ENCODE results near the gene INSR. TPM values are rescaled to one million over a fixed set of nuclear protein-coding genes. Genes with fewer than 3 reads are reported as not detected.

The INSR gene
- polyA plus RNA-seq, 1 of the 3 experiments (the other 2 are of a cell fraction) = 3.6 TPM

GRCh38 chr19:7236153-7236552 is 58.1 kb downstream of the INSR start:
- Histone ChIP-seq H3F3A (replicated peaks; ENCODE audit: insufficient read depth) (no peaks in the 10 kb centered on the region), H2AFZ (ENCODE audit: low read depth) (no peak overlapping the region), H3K36me3 (replicated peaks in 1 of 2; ENCODE audit: control insufficient read depth in 1 of 2, insufficient read depth in 2 of 2, low read length in 1 of 2) (no peaks in the 10 kb centered on the region), H3K4me3 (ENCODE audit: low read depth in 2 of 2, low read length in 1 of 2) (no peak overlapping the region), H3K27me3 (ENCODE audit: insufficient read depth) (no peaks in the 10 kb centered on the region), H3K27ac (ENCODE audit: low read depth in 2 of 2, low read length in 1 of 2) (no peak overlapping the region), H4K20me1 (ENCODE audit: insufficient read depth) (no peaks in the 10 kb centered on the region), H3K4me2 (no peak overlapping the region), H3K9me3 (no peaks in the 10 kb centered on the region), H3K4me1 (ENCODE audit: control insufficient read depth in 1 of 2, insufficient read depth in 2 of 2, low read depth in 1 of 2, low read length in 1 of 2) (no peaks in the 10 kb centered on the region), H3K9ac (no peak overlapping the region), H3K79me2 (ENCODE audit: insufficient read depth) (no peaks in the 10 kb centered on the region; the same call in 1 of the 2 replicates), H3K9me2 (no peaks in the 10 kb centered on the region)
- no peak for TF ChIP-seq TCF12 (IDR thresholded peaks at IDR 0.05)
- TF ChIP-seq REST (IDR thresholded peaks at IDR 0.05; ENCODE audit: low read depth, low read length) = no peak
- TF ChIP-seq TEAD4 (IDR thresholded peaks at IDR 0.05; ENCODE audit: borderline replicate concordance, insufficient read depth) = no peak
- no peak for TF ChIP-seq RFX5 (IDR thresholded peaks at IDR 0.05; ENCODE audit: low read length)
- TF ChIP-seq MXI1 (IDR thresholded peaks at IDR 0.05; ENCODE audit: low read depth, low read length) = no peak
- TF ChIP-seq MAX (IDR thresholded peaks at IDR 0.05; ENCODE audit: low read depth) = no peak
- no peak for TF ChIP-seq ZBTB33 (IDR thresholded peaks at IDR 0.05; ENCODE audit: borderline replicate concordance, low read depth)
- no peak for TF ChIP-seq NFIC (IDR thresholded peaks at IDR 0.05; ENCODE audit: borderline replicate concordance)
- no peak for TF ChIP-seq CTCF (IDR thresholded peaks at IDR 0.05)
- no peak for TF ChIP-seq RXRA (IDR thresholded peaks at IDR 0.05; ENCODE audit: borderline replicate concordance, low read depth)
- no peak for TF ChIP-seq RCOR1 (IDR thresholded peaks at IDR 0.05; ENCODE audit: low read length)
- no peak for TF ChIP-seq YY1 (IDR thresholded peaks at IDR 0.05; ENCODE audit: low read depth)
- TF ChIP-seq GABPA (IDR thresholded peaks at IDR 0.05; ENCODE audit: low read depth) = no peak
- TF ChIP-seq MEF2A (IDR thresholded peaks at IDR 0.05; ENCODE audit: borderline replicate concordance, low read depth) = no peak
- POLR2A ChIA-PET = no interaction called here
- 70% methylated on average over 5 of the region's 5 CpGs for WGBS (ENCODE audit: low lambda C conversion rate)
- no peak for DNase-seq
- CTCF ChIA-PET = interaction anchor here (1.1 kb wide), 1 partner anchor 73 kb away, joined by 3 read pairs; no protein-coding TSS in a partner anchor
